ENCODE results near the gene TRPC3. TPM values are rescaled to one million over a fixed set of nuclear protein-coding genes. Genes with fewer than 3 reads are reported as not detected.

TRPC3 gene
- total RNA-seq, 1 donor = 1.3 TPM

- DNase-seq (ENCODE audit: low read depth) = peak; percentile 73
- no peak for TF ChIP-seq CTCF (IDR thresholded peaks at IDR 0.05; ENCODE audit: insufficient read depth, low read depth, low read length)
- H3K4me3 ChIP-seq (ENCODE audit: low read depth, low read length) = no peak overlapping the region
These were observed 37.9 kb upstream of the TRPC3 start for GRCh38 chr4:121989715-121990114.

GRCh38 chr4:121988950-121989349 is 37.1 kb upstream of the TRPC3 start:
- TF ChIP-seq CTCF (IDR thresholded peaks at IDR 0.05; ENCODE audit: insufficient read depth, low read depth, low read length) = no peak
- H3K4me3 ChIP-seq (ENCODE audit: low read depth, low read length) = no peak overlapping the region
- DNase-seq (ENCODE audit: low read depth) = no peak

GRCh38 chr4:121980643-121981042 is 28.8 kb upstream of the TRPC3 start:
- no peak for TF ChIP-seq CTCF (IDR thresholded peaks at IDR 0.05; ENCODE audit: insufficient read depth, low read depth, low read length)
- DNase-seq (ENCODE audit: low read depth) = peak; percentile 26
- H3K4me3 ChIP-seq (ENCODE audit: low read depth, low read length) = no peak overlapping the region

- no peak for TF ChIP-seq CTCF (IDR thresholded peaks at IDR 0.05; ENCODE audit: insufficient read depth, low read depth, low read length)
- no peak for DNase-seq (ENCODE audit: low read depth)
- H3K4me3 ChIP-seq (ENCODE audit: low read depth, low read length) = no peak overlapping the region
These were observed 26.3 kb upstream of the TRPC3 start for GRCh38 chr4:121978172-121978516.

GRCh38 chr4:121977251-121978171 is 25.7 kb upstream of the TRPC3 start:
- H3K4me3 ChIP-seq (ENCODE audit: low read depth, low read length) = peak overlapping the region; percentile 12
- no peak for TF ChIP-seq CTCF (IDR thresholded peaks at IDR 0.05; ENCODE audit: insufficient read depth, low read depth, low read length)
- DNase-seq (ENCODE audit: low read depth) = peak; percentile 48

GRCh38 chr4:121975784-121976183 is 23.9 kb upstream of the TRPC3 start:
- no peak for TF ChIP-seq CTCF (IDR thresholded peaks at IDR 0.05; ENCODE audit: insufficient read depth, low read depth, low read length)
- H3K4me3 ChIP-seq (ENCODE audit: low read depth, low read length) = no peak overlapping the region
- no peak for DNase-seq (ENCODE audit: low read depth)

All from fibroblast of villous mesenchyme (primary cell).